ENCODE measurements around the gene THOP1.

THOP1 gene

GRCh38 chr19:2804156-2805004 lies 19.1 kb downstream of the THOP1 start:
- no peak for DNase-seq (ENCODE audit: low read depth)

GRCh38 chr19:2805261-2805900 lies 20.1 kb downstream of the THOP1 start:
- no peak for DNase-seq (ENCODE audit: low read depth)

GRCh38 chr19:2805991-2806649 lies 20.8 kb downstream of the THOP1 start:
- DNase-seq (ENCODE audit: low read depth) = no peak

GRCh38 chr19:2806736-2807378 lies 21.6 kb downstream of the THOP1 start:
- no peak for DNase-seq (ENCODE audit: low read depth)

GRCh38 chr19:2807379-2808128 lies 22.3 kb downstream of the THOP1 start:
- no peak for DNase-seq (ENCODE audit: low read depth)

GRCh38 chr19:2808129-2808941 lies 23.0 kb downstream of the THOP1 start:
- DNase-seq (ENCODE audit: low read depth) = no peak

GRCh38 chr19:2809387-2810140 lies 24.3 kb downstream of the THOP1 start:
- DNase-seq (ENCODE audit: low read depth) = no peak

GRCh38 chr19:2810141-2811091 lies 25.1 kb downstream of the THOP1 start:
- DNase-seq (ENCODE audit: low read depth) = no peak

- DNase-seq (ENCODE audit: low read depth) = no peak
Measured at GRCh38 chr19:2811221-2811722, 26.0 kb downstream of the THOP1 start.

GRCh38 chr19:2811735-2812413 lies 26.6 kb downstream of the THOP1 start:
- no peak for DNase-seq (ENCODE audit: low read depth)

- DNase-seq (ENCODE audit: low read depth) = no peak
Measured at GRCh38 chr19:2812414-2813234, 27.3 kb downstream of the THOP1 start.

- DNase-seq (ENCODE audit: low read depth) = no peak
Measured at GRCh38 chr19:2813235-2814160, 28.2 kb downstream of the THOP1 start.

- no peak for DNase-seq (ENCODE audit: low read depth)
Measured at GRCh38 chr19:2814426-2814825, 29.1 kb downstream of the THOP1 start.

- no peak for DNase-seq (ENCODE audit: low read depth)
Measured at GRCh38 chr19:2815191-2815614, 29.9 kb downstream of the THOP1 start.

GRCh38 chr19:2815923-2816322 lies 30.6 kb downstream of the THOP1 start:
- no peak for DNase-seq (ENCODE audit: low read depth)

- no peak for DNase-seq (ENCODE audit: low read depth)
Measured at GRCh38 chr19:2816641-2817040, 31.3 kb downstream of the THOP1 start.
